WERI-Rb-1 (cell line): ENCODE measurements around the gene DTL.

Experiments used
- DNase-seq: peaks from one replicate; pipeline ENCODE4 v3.0.0-alpha.2; 2020
- H3K27ac ChIP-seq: fragments of 250-450 bp; sonication (Bioruptor Pico); 2 replicates; pipeline ENCODE4 v1.5.1; 2020; ENCODE audit warnings: mild to moderate bottlenecking, moderate library complexity
- H3K27me3 ChIP-seq: fragments of 250-450 bp; sonication (Bioruptor Pico); 2 replicates; pipeline ENCODE4 v1.5.1; 2021; ENCODE audit warnings: mild to moderate bottlenecking, low read depth, moderate library complexity; ENCODE audit not compliant: insufficient read depth, severe bottlenecking
- H3K36me3 ChIP-seq: fragments of 250-450 bp; sonication (Bioruptor Pico); 2 replicates; pipeline ENCODE4 v1.5.1; 2020; ENCODE audit warnings: mild to moderate bottlenecking, moderate library complexity
- H3K4me3 ChIP-seq: 2 replicates; pipeline ENCODE4 v1.5.1; 2011; ENCODE audit warnings: low read depth, mild to moderate bottlenecking, control low read depth, low read length
- H3K9me3 ChIP-seq: fragments of 250-450 bp; sonication (Bioruptor Pico); 2 replicates; pipeline ENCODE4 v1.5.1; 2021; ENCODE audit warnings: mild to moderate bottlenecking, moderate library complexity; ENCODE audit not compliant: severe bottlenecking
- TF ChIP-seq, protein P1 (sequence below): IDR thresholded peaks from 2 replicates; pipeline ENCODE4 v1.5.1; 2011; ENCODE audit warnings: low read depth, mild to moderate bottlenecking, control low read depth, inconsistent platforms, low read length

The DTL gene

DNA sequence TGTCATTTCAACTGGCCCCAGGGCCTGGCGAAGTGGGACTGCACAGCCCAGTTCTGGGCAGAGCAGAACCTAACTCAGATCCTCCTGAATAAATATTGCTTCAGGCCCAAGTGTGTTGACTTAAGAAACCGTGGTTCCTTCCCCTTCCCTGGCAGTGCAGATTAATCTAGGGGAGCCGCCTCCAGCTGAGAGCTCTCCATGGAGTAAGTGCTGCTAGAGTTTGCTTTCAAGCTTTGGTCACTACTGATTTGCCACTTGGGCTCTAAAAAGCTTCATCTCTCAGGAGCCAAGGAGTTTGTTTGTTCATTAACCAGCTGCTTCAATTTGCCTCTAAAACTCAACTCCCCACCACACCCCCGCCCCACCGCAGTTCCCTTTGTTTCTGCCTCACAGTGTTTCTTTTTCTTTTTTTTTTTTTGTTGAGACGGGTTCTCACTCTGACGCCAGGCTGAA is 112.1 kb downstream of the DTL start:
- TF ChIP-seq, protein P1, sequence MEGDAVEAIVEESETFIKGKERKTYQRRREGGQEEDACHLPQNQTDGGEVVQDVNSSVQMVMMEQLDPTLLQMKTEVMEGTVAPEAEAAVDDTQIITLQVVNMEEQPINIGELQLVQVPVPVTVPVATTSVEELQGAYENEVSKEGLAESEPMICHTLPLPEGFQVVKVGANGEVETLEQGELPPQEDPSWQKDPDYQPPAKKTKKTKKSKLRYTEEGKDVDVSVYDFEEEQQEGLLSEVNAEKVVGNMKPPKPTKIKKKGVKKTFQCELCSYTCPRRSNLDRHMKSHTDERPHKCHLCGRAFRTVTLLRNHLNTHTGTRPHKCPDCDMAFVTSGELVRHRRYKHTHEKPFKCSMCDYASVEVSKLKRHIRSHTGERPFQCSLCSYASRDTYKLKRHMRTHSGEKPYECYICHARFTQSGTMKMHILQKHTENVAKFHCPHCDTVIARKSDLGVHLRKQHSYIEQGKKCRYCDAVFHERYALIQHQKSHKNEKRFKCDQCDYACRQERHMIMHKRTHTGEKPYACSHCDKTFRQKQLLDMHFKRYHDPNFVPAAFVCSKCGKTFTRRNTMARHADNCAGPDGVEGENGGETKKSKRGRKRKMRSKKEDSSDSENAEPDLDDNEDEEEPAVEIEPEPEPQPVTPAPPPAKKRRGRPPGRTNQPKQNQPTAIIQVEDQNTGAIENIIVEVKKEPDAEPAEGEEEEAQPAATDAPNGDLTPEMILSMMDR: no peak

DNA sequence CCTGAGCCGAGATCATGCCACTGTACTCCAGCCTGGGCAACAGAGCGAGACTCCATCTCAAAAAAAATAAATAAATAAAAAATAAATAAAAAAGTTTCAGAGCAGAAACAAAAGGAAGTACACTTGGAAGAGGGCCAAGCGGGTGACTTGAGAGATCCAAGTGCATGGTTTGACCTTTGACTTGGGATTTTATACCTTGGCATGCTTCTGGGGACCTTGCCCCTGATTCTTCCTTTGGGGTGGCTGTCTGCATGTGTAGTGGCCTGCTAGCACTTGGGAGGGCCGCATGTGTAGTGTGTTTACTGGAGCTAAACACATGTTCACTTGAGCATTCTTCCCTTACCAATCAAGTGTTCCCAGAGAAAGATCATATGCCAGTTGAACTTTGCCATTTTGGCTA is 114.0 kb downstream of the DTL start:
- Histone ChIP-seq H3K4me3 (no peak overlapping the region), H3K27me3 (no peaks in the 10 kb centered on the region), H3K36me3 (no peaks in the 10 kb centered on the region), H3K9me3 (no peaks in the 10 kb centered on the region), H3K27ac (no peak overlapping the region)
- DNase-seq: no peak
- TF ChIP-seq, protein P1: no peak

More for the DNA sequence above, 112.1 kb downstream of the DTL start:
- no peaks in the 10 kb centered on the region for H3K36me3 ChIP-seq
- no peak overlapping the region for H3K4me3 ChIP-seq
- no peaks in the 10 kb centered on the region for H3K9me3 ChIP-seq
- no peak for DNase-seq
- no peak overlapping the region for H3K27ac ChIP-seq
- H3K27me3 ChIP-seq: no peaks in the 10 kb centered on the region

DNA sequence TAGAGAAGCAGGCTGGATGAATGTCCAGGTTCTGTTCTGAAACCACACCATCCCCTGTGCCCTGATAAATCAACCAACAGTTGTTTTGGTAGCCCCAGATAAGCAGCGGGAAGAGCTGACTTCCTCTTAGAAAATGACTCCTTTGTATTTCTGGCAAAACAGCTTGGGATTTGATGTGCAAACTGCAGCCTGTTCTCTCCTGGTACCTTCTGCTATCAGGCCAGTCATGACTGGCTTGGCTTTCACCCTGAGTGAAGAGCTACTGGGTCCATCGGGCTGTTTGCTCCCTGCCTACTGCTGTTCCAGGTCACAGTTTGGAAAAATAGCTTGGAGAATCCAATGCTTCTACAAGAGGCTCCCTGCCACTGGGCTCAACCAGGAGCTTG is 116.8 kb downstream of the DTL start:
- H3K36me3 ChIP-seq: no peaks in the 10 kb centered on the region
- TF ChIP-seq, protein P1: no peak
- no peaks in the 10 kb centered on the region for H3K27me3 ChIP-seq
- no peaks in the 10 kb centered on the region for H3K9me3 ChIP-seq
- no peak overlapping the region for H3K4me3 ChIP-seq
- no peak overlapping the region for H3K27ac ChIP-seq
- no peak for DNase-seq

DNA sequence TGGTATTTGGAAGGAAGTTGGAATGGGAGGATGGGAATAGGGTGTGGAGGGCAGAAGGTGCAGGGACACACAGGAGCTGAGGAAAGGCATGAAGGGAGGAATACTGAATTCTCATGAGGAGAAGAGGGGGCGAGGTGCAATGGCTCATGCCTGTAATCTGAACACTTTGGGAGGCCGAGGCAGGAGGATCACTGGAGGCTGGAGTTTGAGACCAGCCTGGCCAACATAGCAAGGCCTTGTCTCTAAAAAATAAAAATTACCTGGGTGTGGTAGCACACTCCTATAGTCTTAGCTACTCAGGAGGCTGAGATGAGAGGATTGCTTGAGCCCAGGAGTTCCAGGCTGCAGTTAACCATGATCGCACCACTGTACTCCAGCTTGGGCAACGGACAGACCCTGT is 117.3 kb downstream of the DTL start:
- TF ChIP-seq, protein P1: no peak
- Histone ChIP-seq H3K27ac (no peak overlapping the region), H3K27me3 (no peaks in the 10 kb centered on the region), H3K4me3 (no peak overlapping the region), H3K9me3 (no peaks in the 10 kb centered on the region), H3K36me3 (no peaks in the 10 kb centered on the region)
- no peak for DNase-seq

DNA sequence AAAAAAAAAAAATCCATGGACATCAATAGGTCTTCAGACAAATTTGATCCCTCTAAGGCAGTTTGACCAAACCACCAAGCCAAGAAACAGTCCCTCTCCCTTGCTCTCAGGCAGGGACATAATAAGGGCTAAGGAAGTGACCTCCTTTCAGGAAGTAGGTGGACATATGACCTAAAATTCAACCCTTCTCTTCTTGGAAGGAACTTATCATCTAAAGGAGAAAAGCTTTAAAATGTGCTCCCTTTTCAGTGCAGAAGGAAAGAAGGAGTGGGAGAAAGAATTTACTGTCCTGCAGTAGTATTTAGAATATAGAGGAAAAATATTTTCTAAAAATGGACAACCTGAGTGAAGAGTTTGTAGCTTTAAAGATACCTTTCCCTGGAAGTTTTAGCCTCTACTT is 118.1 kb downstream of the DTL start:
- Histone ChIP-seq H3K27ac (no peak overlapping the region), H3K27me3 (no peaks in the 10 kb centered on the region), H3K9me3 (no peaks in the 10 kb centered on the region), H3K4me3 (no peak overlapping the region), H3K36me3 (no peaks in the 10 kb centered on the region)
- no peak for DNase-seq
- TF ChIP-seq, protein P1: no peak
